SKM-1 (cell line): ENCODE results near the gene SORBS1.

Experiments used
- DNase-seq: peaks from one replicate; lab custom pipeline; 2025; ENCODE audit not compliant: unreplicated experiment; lab: John Stamatoyannopoulos, UW

SORBS1 gene

DNA sequence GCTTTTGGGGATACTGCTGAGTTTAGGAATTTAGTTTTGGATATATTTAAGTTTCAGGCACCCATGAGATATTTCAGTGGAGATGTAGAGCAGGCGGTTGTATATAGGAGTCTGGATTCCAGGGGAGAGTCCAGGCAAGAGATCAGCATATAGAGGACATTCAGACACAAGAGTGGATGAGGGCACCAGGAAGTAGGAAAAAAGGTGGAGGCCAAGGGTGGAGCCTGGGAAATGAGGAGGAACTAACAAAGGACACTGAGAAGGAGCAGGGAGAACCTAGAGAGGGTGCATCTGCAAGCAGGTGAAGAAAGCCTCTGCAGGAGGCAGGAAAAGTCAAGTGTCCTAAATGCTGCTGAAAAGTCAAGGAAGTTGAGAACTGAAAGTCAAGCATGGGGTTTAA, 257.2 kb downstream of the SORBS1 start:
- no peak for DNase-seq

DNA sequence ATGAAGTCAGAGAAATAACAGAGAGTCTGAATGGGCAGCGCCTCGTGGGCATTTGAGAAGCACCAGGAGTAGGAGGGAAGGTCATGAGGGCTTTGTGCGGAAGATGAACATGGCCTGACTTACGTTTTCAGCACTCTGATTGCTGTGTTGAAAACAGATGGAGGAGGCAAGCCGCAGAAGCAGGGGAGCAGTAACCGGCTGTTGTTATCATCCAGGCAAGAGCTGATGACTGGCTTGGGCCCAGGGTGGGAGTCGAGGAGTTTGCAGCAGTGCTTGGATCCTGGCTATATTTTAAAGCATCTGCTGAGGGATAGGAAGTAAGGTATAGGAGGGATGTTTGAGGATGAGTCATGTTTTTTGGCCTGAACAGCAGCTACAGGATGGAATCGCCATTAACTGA, 257.6 kb downstream of the SORBS1 start:
- DNase-seq: no peak

DNA sequence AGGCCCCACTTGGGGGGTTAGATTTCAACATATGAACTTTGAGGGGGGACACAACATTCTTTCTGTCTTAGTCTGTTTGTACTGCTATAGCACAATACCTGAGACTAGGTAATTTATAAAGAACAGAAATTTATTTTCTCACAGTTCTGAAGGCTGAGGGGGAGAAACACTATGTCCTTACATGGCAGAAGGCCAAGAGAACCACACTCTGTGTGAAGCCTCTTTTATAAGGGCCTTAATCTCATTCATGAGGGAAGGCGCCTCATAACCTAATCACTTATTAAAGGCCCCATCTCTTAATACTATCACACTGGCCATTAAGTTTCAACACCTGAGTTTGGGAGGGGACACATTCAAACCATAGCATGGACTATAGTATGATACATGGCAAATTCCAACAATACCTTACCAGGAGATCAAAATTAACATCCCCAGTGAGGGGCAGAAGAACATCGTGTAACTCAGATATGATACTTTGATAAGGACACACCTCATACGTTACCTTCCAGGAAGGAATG, 261.1 kb downstream of the SORBS1 start:
- no peak for DNase-seq

DNA sequence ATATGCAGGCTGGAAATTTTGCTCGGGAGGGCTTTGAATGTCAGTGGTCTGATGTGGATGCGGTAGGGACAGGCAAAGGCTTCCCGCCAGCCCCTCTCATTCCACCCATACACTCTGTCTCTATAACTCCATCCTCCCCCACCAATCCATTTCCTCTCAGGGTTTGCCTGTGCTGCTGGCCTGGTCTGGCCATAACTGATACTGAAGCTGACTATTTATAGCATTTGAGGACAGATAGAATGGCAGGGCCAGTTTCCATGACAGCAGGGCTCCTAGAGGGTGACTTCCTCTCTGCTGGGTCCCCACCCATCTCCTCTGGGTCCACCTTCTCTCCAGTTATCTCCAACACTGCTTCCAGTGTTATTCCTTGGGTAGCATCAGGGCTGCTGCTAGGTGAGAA, 263.8 kb downstream of the SORBS1 start:
- no peak for DNase-seq

DNA sequence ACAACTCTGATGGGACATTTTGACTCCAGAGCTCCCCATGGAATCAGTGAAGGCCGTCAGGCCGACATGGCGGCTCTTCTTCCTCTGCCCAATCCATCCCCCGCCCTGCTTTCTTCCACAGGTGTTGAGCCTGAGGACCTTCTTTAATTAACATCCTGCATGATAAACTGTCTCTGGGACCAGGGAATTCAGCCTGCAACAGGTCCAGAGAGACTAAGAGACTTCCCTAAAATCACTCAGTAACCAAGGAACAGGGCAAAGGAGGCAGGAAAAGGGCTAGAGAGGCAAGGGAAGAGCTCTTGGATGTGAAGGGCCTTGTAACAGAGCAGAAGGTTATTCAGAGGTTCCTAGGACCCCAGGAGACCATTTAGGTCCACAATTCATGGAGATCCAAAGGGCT, 264.4 kb downstream of the SORBS1 start:
- no peak for DNase-seq

DNA sequence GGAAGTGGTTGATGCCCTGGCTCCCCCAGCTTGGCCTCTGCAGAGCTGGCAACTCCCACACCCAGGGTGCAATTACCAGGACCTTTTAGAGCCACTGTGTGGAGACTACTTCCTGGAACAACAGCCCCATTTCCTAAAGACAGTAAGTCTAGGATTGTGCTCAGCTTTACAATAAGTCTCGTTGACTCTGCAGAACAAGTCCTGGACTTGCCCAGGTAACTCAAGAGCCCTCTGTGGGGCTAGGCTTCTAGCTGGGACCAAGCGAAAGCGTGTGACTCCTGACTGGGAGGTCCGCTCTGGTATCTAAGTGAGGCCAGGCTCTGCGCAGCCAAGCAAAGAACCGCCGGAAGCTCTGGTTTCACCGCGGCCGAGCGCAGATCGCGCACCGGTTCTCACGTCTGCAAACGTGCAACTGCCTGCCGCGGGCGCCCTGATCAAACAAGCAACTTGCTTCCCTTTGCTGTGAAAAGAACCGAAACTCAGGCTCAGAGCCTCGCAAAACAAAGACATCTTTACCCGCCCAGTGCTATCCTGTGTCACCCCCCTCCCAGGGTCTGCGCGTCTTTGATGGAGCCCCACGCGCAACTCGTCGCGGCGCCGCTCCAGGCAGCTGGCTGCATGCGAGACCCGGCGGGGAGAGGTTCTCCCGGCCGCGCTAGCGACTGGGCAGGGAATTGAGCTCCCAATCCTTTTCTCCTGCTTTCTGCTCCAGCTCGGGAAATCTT, 266.0 kb downstream of the SORBS1 start:
- peak; percentile 10 for DNase-seq

DNA sequence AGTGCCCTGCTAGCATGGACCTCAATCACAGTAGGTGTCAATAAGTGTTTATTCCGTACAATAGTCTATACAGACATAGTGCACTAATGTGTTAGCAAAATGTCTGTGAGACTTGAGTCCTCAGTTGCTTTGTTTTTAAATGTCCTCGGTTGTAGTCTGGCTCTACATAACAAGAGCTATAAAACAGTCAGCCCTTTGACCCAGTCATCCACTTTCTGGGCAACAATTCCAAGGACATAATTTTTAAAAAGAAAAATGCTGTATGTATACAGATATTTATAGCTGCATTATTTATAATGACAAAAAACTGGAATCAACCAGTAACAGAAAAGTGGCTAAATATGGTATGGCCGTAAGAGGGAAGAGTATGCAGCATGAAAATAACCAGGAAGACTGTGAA, 267.5 kb downstream of the SORBS1 start:
- DNase-seq: no peak

DNA sequence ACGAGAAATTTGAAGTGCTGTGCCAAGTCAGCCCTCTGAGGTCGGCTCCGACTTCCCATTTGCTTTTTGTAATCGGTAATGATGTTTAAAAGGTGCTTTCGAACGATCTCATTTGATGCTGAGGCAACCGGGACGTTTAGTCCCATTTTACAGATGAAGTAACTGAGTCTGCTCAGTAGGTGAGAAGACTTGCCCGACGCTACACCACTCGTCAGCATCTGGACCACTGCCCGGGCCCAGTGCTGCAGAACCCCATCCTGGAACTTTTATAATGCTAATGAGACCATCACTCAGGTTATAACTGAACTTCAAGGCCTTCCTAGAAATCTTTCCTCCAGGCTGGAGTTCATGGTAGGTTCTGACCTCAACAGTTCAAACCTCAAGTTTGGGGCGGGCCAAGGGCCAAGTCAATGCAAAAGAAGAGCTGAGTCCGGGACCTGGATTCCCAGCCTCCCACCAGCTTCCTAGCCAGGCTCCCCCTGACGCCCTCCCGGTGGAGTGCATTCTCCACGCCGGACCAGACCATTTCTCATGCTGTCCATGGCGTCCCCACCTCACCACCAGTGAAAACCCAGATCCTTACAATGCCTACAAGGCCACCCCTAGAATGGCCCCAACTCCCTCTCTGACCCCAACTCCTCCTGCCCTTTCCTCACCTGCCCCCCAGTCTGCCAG, 269.7 kb downstream of the SORBS1 start:
- DNase-seq: no peak

DNA sequence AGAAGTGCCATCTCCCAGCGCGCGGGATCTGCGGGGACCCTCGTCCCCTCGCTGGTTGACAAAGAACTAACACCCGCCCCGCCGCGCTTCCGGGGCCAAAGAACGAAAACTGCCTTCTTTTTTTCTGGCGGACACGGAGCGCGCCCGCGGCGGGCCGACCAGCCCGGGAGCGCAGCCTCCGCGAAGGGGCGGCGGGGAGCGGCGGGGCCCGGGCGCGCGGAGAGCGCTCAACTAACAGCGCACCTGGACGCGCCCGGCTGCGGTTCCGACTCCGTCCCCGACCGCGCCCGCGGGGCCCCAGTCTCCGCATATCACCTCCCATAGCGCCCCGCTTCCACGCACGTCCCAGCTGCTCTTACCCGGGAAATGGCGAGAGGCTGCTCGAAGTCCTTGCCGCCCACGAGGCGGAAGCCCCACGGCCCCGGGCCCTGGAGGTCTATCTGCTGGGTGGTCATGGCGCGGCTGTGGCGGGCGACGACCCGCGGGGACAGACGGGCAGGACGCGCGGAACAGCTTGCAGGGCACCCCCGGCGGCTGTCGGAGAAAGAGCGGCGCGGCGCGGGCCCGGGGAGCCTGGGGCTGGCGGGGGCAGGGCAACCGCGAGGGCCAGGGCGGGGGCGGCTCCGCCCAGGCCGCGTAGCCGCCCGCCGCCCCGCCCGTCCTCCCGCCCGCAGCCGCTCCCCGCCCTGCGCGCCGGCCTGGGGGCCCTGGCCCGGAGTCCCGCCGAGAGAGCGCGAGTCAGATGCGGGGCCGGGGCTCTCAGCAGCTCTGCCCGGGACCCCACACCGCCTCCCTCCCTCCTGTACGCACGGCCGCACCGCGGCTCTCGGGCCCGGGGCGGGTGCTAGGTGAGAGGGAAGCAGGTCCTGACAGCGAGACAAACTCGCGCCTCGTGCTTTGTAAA, 270.5 kb downstream of the SORBS1 start, which contains the start of gene PDLIM1:
TSS of gene PDLIM1 (minus strand) at position 543 of the 904 bp plus-strand sequence. CDS start at position 455, 88 bp downstream.
- DNase-seq: peak; percentile 59

DNA sequence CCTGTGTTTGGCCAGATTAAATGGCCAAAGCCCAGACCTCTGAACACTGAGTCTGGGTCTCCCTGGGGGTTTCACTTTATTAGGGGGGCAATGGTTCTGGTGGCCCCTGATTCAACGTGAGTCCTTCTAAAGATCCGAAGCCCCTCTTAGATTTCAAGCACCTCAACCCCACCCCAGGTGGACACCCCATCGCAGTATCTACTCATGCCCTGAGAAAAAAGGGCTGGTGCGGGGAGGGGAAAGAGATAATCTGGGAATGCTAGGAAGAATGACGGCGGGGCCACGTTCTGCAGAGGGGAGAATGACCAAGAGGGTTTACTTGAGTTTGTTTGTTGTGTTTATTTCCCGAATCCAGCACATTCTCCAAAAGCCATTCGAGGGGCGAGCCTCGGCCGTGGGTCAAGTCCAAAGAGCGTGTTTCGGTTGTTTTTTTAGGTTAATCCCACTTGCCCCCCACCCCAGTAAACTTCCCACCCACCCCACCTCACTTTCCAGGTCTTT, 271.2 kb downstream of the SORBS1 start:
- no peak for DNase-seq

DNA sequence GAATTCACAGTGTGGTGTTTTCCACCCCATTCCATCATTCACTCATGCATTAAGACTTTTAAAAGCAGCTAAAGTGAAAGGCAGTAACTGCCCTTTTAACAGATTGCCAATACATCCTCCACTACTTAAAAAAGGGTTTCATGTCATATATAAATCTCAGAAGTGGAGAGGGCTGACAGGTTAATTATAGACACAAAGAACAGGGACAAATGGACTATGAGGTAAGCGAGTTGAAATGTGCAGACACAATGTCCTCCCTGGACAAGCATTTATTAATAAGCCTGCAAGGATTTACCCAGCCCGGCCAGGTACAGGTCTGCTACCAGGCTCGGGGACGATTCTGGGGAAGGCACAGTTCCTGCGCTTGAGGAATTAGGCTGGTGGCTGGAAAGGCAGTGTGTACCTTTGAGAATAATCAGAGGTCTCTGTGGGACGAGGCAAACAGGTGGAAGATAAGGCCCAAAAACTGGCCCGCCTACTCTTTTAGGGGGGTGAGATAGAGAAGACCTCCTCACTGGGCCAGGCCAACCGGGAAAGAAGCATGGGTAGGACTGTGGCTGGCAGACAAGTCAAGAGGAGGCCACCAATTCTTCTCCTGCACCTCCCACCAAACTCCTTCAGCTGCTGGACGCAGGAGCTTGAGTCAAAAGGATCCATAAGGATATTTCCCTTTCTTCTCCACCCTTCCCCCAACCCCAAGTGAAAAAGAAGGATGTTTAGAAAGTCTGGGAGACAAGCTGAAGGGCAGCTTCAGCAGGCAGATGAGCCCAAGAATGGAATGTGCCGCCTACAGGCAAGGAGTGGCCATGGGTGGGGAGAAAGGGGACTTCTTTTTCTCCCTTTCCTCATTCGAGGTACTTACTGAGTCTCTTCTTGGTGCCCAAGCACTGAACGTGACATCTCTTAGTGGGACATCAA, 271.9 kb downstream of the SORBS1 start:
- peak; percentile 37 for DNase-seq

DNA sequence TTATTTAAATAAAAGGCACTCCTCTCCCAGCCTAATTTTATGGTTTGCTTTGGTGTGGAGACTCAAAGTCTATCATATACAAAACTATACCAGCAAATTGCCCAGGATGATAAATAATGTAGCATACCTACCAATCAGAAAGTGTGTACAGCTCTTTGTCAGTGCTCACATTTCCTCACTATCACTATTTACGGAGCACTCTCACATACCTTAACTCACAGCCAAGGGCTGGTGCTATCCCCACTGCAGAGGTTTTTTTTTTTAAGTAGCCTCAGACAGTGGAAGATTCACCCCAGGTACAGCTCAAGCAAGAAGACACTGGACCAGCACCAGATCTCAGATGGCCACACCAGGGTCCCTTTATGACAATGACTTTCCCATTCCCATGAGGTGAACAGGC, 272.9 kb downstream of the SORBS1 start:
- no peak for DNase-seq

DNA sequence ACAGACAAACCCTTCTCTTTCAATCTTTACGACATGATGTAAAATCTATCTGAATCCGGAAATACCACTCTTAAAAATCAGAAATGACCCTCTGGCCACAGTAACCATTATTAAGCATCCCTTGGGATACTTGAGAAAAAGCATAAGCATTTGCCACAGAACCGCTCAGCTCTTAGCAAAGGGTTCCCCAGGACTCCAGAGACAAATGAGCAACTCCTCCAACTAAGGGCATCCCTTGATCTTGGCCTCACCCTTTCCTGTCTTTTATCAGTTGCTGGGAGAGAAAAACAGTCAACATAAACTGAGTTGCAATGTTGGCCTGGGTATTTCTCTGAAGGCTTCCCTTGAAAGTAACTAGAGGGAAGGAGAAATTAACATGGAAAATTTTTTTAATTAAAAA, 273.9 kb downstream of the SORBS1 start:
- no peak for DNase-seq

DNA sequence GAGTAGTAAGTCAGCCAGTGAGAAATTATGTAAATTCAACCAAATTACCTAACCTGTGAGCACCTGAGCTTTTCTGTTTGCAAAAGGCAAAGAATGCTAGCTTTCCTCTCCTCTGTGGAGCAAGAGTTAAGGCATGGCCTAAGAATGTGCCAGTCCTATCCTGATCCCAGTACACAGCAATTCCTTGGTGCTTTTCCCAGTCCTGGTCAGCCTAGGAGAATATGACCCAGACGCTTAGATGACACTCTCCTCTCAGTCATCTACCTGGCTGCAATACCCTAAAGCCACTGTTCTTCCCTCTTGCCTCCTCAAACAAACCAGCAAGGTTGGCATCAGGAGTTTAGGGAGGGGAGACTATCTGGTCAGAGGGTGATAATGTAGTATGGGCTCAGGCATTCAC, 274.5 kb downstream of the SORBS1 start:
- no peak for DNase-seq

DNA sequence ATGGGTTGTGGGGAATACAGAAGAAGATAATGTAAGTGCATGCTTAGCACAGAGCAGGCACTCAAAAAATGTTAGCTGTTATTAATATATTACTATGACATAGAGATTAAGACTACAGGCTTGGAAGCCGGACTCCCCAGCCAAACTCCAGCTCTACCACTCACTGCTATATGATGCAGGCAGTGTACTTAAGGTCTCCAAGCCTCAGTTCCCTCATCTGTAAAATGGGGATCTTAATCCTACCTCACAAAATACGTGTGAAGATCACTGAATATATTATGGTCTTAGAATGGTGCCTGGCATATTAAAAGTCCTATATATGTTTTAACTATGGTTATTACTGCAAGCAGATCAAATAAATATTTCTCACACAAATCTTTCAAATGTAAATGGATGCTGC, 275.6 kb downstream of the SORBS1 start:
- DNase-seq: no peak

DNA sequence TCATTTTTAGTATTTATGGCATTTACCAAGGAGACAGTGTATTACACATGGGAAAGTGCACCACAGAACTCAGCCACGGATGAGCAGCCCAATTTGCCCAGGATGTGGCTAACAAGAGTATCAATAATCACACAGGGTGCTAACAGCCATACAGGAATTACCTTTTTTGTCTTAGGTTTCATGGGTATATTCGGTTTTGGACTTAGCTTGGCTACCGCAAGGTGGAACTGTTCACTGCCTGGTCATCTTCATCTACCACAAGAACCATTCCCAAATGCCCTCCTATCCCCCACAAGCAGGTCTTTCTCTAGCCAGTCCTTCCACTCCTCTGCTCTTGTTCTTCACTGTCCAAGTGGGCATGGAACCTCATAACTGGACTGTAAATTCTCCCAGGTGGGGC, 276.4 kb downstream of the SORBS1 start:
- DNase-seq: no peak

DNA sequence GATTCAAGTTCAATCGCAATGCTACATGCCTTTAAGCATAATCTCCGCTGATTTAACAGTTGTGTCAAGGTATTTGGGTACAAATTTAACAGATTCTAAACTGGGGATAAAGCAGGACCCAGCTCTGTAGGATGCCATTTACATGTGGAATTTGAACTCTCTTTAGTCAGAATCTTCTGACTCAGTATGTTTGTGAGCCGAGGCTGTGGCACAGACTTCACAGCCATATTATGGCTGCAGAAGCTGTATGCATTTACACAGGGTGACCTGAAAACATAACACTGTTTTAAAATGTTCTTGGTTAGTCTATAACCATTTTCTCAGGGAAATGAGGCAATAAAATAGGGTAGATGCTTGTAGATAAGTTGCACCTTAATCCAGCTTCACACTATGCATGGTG, 279.1 kb downstream of the SORBS1 start:
- no peak for DNase-seq

DNA sequence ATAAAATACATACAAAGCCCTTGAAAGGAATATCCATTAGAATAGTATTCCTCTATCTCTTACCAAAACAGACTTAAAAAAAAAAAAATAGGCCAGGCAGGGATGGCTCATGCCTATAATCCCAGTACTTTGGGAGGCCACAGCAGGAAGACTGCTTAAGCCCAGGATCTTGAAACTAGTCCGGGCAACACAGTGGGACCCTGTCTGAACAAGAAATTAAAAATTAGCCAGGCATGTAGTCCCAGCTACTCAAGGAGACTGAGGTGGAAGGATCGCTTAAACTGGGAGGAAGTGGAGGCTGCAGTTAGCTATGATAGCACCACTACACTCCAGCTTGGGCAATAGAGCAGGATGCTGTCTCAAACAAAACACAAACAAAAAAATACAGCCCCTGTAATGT, 280.0 kb downstream of the SORBS1 start:
- no peak for DNase-seq

DNA sequence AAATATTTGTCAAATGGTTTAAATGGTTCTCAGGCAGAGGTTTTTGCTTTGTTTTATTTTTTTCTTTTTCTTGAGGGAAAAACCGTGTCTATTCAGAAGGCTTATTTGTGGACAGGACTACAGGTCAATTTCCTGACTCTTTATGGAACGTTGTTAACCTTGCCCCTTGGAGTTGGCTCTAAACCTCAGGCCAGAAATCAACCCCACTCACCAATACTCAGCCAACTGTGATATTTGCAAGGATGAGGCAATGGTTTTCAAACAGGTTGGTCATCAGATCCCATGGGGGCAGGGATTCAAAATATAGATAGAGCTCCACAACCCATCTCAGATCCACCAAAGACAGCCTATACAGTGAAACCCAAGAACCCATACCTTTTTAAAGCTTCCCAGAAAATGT, 280.5 kb downstream of the SORBS1 start:
- DNase-seq: no peak
